Retinal pigment epithelial cell (primary cell): ENCODE measurements around the gene NHLRC1.

Source experiments
- DNase-seq: peaks from one replicate; pipeline ENCODE4 v3.0.0-alpha.2; 2010; ENCODE audit warnings: low read depth
- H3K4me3 ChIP-seq: 2 replicates; pipeline ENCODE4 v1.5.1; 2011; ENCODE audit warnings: mild to moderate bottlenecking, low read length, control low read depth, moderate library complexity
- TF ChIP-seq, protein P1 (sequence below): conservative IDR thresholded peaks from 2 replicates; pipeline ENCODE4 v1.5.1; 2011; ENCODE audit warnings: low read depth, low read length, control low read depth, inconsistent platforms

NHLRC1 gene

GRCh38 chr6:18122128-18123093 lies at the start of gene NHLRC1:
NHLRC1 (minus strand) TSS chr6:18122677; CDS start chr6:18122606, 71 bp downstream.
- peak within 1 kb of the TSS; percentile 38 for H3K4me3 ChIP-seq
- peak; percentile 65 for DNase-seq
- TF ChIP-seq, protein P1, sequence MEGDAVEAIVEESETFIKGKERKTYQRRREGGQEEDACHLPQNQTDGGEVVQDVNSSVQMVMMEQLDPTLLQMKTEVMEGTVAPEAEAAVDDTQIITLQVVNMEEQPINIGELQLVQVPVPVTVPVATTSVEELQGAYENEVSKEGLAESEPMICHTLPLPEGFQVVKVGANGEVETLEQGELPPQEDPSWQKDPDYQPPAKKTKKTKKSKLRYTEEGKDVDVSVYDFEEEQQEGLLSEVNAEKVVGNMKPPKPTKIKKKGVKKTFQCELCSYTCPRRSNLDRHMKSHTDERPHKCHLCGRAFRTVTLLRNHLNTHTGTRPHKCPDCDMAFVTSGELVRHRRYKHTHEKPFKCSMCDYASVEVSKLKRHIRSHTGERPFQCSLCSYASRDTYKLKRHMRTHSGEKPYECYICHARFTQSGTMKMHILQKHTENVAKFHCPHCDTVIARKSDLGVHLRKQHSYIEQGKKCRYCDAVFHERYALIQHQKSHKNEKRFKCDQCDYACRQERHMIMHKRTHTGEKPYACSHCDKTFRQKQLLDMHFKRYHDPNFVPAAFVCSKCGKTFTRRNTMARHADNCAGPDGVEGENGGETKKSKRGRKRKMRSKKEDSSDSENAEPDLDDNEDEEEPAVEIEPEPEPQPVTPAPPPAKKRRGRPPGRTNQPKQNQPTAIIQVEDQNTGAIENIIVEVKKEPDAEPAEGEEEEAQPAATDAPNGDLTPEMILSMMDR: peak; percentile 87

- H3K4me3 ChIP-seq: no peak overlapping the region
- no peak for DNase-seq
- TF ChIP-seq, protein P1: no peak
Measured at GRCh38 chr6:18171871-18172270, 49.4 kb upstream of the NHLRC1 start.

DNA sequence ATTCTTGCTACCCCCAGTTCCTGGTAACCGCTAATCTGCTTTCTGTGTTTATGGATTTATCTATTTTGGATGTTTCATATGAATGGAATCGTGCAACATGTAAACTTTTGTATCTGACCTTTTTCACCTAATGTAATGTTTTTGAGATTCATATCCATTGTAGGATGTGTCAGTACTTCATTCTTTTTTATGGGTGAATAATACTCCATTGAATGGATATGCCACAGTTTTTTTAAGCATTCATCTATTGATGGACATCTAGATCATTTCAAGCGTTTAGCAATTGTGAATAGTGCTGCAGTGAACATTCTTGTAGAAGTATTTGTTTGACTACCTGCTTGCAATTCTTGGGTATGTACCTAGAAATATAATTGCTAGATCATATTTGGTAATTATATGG lies 45.8 kb upstream of the NHLRC1 start:
- no peak for DNase-seq
- no peak overlapping the region for H3K4me3 ChIP-seq
- TF ChIP-seq, protein P1: no peak

GRCh38 chr6:18166312-18167036 lies 44.0 kb upstream of the NHLRC1 start:
- TF ChIP-seq, protein P1: no peak
- no peak overlapping the region for H3K4me3 ChIP-seq
- DNase-seq: no peak

- TF ChIP-seq, protein P1: no peak
- DNase-seq: no peak
- no peak overlapping the region for H3K4me3 ChIP-seq
Measured at GRCh38 chr6:18165751-18166150, 43.3 kb upstream of the NHLRC1 start.

DNA sequence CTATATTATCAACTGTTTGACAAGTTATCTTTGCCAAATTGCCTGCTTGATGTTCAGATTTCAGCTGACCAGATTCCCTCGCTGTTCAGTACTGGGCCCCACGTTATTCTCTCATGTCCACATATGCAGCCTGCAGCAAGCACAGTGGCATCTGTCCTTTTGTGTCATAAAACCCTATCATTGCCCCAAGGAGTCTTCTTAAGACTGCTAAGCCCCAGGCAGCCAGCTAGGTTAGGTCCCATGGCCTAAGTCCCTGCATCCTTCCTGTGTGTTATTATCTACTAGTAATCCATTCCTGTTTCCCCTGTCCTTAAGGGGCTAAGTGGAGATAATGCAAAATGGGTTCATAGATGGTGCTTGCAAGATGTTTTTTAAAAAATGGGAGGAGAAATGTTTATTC lies 39.9 kb upstream of the NHLRC1 start:
- H3K4me3 ChIP-seq: no peak overlapping the region
- TF ChIP-seq, protein P1: no peak

DNA sequence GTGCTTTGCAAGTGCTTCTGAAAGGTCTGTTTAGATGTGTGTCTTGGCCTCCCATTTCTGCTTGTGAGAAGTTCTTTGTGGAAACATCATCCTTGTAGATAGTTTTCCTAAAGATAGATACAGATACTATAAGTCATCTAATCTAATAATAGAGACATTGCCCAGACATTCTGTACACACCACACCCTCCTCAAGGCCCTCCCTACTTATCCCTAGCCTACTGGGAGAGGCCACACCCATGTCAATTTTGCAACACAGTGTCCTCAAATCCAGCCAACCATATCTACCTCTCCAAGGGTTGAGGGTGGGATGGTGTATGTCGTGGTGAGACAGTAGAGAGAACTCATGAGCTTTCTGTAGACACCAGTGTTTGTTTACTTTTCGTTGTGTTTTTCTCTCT lies 39.0 kb upstream of the NHLRC1 start:
- no peak for DNase-seq
- H3K4me3 ChIP-seq: no peak overlapping the region
- TF ChIP-seq, protein P1: no peak

More for the DNA sequence above, 39.9 kb upstream of the NHLRC1 start:
- DNase-seq: no peak
